ENCODE measurements around the gene DRAP1. TPM values are rescaled to one million over a fixed set of nuclear protein-coding genes. Genes with fewer than 3 reads are reported as not detected.

DRAP1 gene, protein sequence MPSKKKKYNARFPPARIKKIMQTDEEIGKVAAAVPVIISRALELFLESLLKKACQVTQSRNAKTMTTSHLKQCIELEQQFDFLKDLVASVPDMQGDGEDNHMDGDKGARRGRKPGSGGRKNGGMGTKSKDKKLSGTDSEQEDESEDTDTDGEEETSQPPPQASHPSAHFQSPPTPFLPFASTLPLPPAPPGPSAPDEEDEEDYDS
- total RNA-seq: 160 and 165 TPM in 2 replicates

DNA sequence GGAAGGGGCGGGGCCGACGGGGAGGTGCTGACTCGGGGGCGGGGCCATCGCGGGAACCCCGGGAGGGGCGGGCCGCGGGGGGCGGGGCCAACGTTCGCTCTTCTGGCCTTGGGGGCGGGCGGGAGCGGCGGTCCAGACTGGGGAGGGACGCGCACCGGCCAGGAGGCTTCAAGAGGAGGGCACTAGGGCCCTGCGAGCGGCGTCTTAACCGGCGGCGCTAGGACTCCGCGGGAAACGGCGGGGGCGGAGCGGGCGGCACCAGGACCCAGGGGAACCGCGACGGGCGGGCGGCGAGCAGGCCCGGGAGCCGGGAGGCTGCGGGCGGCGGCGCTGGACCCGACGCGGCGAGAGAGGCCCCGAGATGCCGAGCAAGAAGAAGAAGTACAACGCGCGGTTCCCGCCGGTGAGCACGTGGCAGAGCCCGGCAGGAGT lies at the start of gene DRAP1:
Gene DRAP1, plus strand, starts transcription at position 286 of the 432 bp plus-strand sequence. Its CDS starts 76 bp downstream, at position 362.
- intact Hi-C loops (cut with micrococcal nuclease): loop anchor here (1.0 to 5.0 kb wide), 12 partner anchors 9 to 349 kb away; partner anchors contain the start of genes BANF1, CCDC85B, EIF1AD and FOSL1

DNA sequence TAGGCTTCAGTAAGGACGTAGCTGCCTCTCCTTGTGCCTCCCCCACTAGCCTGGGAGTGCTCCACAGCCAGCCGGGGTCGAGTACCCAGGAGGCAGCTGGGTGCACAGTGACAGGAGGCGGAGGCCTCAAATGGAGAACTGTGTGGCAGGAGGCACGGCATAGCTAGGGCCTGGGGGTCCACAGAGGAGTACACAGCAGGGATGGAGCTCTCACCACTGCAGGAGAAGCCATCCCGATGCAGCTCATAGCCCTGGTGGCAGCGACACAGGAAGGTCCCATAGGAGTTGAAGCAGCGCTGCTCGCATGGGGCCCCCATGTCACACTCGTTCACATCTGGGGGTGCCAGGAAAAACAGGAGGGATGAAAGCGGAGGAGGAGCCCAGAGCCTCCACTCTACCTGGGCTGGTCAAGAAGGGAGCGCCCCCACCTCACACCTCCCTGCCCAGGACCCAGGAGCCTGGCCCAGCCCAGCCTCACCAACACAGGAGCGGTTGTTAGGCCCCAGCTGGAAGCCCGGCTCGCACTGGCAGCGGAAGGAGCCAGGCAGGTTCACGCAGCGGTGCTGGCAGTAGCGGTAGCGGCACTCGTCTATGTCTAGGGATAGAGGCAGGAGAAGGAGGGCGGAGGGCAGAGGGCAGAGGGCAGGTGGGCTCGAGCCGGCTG lies 49.5 kb upstream of the DRAP1 start:
- intact Hi-C loops (cut with micrococcal nuclease): no loop called here

DNA sequence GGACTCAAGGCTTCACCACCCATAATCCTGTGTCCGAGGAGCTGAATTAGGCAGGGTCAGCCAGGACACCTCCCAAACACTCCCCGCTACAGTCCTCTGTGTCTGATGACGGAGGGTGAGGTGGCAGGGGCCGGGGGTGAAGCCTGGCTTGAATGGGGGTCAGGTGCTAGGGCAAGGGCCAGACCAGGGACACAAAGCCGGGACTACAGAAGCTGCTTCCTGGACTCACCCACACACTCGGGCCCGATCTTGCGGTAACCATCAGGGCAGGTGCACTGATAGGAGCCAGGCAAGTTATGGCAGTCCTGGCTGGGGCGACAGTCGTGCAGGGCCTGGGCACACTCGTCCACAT lies 48.9 kb upstream of the DRAP1 start:
- intact Hi-C loops (cut with micrococcal nuclease): no loop called here

DNA sequence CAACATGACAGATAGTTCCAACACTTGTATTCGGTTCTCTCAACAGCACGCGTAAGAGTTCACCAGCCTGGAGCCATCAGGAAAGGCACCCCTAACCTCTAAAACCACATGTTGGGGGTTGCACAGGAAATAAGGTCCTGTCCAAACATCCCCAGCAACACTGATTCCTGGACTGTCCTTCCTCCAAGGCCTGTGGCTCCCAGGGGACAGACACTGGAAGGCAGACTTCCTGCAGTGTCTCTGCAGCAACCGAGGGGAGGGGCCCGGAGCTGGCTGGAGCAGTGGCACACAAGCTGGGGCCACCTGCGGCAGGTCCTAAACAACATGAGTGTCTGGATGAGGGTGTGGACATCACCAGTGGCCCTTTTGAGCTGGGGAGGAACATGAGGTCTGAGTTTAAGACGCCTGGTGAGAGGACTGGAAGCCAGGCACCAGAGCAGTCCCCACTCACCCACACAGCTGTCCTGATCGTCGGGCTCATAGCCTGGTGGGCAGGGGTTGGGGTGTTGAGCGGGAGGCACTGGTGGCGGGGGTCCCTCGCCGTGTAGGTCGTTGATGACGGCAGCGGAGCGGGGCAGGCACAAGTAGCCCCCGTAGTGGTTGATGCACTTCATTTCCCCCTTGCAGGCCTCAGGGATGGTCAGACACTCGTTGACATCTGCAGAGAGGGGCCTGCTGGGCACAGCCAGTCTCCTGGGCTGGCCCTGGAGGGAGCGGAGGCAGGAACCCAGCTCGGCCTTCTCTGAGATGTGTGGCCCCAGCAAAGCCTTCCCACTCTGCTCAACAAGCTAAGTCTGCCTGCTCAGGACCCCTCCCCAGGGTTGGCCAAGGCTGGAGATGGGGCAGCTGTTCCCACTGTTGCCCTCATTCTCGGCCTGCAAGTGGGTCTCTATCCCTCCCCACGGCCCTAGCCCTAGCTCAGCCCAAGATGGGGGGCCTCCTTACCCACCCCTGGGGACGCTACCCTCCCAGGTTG lies 48.2 kb upstream of the DRAP1 start:
- intact Hi-C loops (cut with micrococcal nuclease): no loop called here

DNA sequence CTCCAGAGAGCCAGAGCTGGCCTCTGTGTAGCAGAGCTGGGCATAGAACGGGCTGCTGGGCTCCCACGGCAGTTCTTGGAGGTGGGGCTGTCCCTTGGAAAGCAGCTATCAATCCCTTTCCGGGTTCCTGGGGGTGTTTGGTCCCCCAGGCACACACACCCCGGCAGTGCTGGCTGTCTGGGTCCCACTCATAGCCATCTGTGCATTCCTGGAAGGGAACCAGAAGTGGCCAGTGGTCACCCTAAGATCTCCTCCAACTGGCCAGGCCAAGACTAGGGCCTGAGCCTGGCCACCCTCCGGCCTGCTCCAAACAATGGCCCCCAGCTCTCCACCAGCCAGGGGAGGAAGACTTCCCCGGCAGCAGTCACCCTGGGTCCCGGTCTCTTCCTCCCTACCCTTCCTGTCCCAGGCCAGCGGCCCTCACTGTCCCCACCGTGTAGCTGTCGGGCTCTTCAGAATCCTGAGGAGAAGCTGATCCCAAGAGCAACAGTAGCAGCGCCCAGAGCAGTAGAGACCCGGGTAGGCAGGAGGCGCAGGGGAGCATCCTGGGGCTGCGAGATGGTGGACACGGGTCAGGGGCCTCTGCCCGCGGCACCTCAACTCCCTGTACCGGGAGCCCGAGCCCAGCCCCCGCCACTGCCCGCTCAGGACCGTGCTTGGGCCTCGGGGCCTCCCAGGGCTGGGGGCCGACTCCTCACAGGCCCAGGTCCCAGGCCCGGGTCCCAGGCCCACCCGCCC lies 47.2 kb upstream of the DRAP1 start:
- intact Hi-C loops (cut with micrococcal nuclease): no loop called here

DNA sequence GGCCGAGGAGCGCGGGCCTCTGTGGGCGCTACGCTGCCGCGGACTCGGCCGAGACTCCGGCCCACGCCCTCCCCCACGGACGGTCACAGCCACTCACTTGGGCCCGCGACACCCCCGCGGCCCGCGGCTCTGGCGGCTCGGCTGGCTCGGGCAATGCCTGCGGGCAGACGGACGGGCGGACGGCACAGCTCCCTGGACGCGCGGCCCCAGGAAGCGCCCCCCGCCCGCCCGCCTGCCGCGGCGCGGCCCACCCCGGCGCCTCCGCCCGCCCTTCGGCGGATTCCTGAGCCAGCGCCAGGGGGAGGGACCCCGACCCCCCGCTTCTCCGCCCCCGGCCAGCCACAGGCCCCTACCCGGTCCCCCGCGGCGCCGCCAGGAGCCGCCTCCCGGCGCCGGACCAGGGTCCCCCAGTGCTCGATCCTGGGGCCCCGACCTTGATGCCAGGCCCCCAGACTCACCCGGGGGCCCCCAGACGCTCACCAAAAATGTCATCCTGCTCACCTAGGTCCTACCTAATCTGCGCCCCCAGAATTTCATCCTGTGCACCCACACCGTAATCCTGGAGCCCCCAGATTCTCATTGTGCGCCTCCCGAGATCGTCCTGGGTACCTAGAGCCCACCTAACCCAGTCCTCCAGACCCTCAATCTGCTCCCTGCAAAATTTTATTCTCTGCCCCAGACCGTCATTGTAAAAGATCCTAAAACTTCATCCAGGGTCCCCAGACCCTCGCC lies 46.5 kb upstream of the DRAP1 start, which contains the start of gene EFEMP2:
Gene EFEMP2, minus strand, starts transcription at position 215 of the 732 bp plus-strand sequence. CDS start 446 bp downstream, outside the sequence.
- intact Hi-C loops (cut with micrococcal nuclease): loop anchor here (1.0 kb wide), 6 partner anchors 12 to 130 kb away; partner anchors contain the start of genes BANF1, C11orf68, CCDC85B and DRAP1

DNA sequence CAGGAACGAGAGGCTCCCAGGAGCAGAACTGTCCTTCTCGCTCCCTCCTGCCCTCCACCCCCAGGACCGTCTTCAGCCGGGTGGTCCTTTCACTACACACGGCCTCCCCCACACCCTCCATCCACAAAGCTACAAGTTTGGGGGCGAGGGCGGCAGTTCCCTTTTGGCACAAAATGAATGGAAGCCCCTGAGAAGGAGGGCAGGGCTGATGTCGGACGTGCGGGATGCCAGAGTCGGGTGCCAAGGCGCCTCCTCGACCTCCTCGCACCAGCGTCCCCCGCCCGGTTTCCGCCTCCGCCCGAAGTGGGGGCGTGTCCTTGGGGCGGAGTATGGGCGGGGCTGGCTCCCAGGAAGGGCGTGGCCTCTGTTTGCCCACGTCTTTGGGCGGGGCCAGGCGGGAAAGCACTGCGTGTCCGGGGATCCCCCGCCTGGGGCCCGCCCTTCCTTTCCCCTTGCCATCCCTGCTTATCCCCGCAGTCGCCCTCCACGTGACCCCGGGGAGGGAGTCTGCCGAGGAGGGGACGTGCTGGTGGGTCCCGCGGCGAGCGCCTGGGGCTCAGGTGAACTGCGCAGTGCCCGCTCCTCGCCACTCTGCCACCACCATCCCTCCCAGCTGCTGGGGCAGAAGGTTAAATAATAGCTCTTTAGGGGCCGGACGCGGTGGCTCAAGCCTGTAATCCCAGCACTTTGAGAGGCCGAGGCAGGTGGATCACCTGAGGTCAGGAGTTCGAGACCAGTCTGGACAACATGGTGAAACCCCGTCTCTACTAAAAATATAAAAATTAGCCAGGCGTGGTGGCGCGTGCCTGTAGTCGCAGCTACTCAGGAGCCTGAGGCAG lies 45.7 kb upstream of the DRAP1 start:
- intact Hi-C loops (cut with micrococcal nuclease): loop anchor here (1.0 kb wide), 6 partner anchors 13 to 129 kb away; partner anchors contain the start of genes BANF1, C11orf68, CCDC85B and DRAP1

DNA sequence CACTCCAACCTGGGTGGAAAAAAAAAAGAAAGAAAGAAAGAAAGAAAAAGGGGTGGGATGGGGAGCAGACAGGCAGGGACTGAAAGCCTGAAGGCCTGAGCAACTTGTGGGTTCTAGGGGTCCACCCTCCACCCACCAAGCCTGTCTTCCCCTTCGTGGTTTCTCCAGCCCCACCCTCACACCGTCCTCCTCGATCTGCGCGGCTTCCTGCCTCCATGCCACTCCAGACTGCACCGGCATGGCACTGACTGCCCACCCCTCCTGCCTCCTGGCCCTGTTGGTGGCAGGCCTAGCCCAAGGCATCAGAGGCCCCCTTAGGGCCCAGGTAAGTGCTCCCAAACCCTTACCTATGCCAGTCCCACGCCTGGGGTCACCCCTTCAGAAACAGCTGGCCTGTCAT lies 39.6 kb upstream of the DRAP1 start, which contains the start of gene CTSW:
Gene CTSW, plus strand, starts transcription at position 221 of the 400 bp plus-strand sequence. Its CDS starts 18 bp downstream, at position 239.
- intact Hi-C loops (cut with micrococcal nuclease): no loop called here

DNA sequence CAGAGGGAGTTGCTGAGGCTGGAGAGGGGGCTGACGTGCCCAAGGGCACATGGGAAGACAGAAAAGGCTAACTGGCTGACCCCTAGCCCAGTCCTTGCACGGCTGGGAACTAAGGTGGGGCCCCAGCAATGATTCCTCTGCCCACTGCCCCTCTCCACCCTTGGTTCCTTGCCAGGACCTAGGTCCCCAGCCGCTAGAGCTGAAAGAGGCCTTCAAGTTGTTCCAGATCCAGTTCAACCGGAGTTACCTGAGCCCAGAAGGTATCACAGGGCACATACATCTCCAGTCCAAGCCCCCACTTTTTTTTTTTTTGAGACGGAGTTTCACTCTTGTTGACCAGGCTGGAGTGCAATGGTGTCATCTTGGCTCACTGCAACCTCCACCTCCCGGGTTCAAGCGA lies 39.2 kb upstream of the DRAP1 start:
- intact Hi-C loops (cut with micrococcal nuclease): no loop called here

DNA sequence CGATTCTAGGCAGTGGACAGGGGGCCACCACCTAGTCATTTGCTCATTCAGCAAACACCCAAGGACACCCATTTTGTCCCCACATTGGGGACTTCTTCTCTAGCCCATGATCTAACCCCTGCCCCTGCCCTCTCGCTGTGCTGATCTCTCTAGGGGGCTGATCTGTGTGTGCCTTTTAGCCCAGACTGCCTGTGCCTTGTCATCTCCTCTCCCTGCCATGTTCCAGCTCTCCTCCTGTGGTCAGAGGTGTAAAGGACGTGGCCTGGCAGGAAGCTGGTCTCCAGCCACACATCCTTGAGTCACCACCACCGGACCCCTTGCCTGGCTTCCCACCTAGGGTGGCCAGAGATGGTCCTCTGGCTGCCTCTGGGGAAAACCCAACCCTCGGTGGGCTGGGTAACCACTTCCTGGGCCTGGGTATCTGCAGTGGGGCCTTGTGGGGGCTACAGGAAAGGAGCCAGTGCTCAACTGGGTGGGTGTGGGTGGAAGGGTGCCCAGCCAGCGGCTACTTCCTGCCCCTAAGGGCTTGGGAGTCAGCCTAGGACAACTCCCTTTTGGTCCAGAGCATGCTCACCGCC lies 38.3 kb upstream of the DRAP1 start:
- intact Hi-C loops (cut with micrococcal nuclease): no loop called here

DNA sequence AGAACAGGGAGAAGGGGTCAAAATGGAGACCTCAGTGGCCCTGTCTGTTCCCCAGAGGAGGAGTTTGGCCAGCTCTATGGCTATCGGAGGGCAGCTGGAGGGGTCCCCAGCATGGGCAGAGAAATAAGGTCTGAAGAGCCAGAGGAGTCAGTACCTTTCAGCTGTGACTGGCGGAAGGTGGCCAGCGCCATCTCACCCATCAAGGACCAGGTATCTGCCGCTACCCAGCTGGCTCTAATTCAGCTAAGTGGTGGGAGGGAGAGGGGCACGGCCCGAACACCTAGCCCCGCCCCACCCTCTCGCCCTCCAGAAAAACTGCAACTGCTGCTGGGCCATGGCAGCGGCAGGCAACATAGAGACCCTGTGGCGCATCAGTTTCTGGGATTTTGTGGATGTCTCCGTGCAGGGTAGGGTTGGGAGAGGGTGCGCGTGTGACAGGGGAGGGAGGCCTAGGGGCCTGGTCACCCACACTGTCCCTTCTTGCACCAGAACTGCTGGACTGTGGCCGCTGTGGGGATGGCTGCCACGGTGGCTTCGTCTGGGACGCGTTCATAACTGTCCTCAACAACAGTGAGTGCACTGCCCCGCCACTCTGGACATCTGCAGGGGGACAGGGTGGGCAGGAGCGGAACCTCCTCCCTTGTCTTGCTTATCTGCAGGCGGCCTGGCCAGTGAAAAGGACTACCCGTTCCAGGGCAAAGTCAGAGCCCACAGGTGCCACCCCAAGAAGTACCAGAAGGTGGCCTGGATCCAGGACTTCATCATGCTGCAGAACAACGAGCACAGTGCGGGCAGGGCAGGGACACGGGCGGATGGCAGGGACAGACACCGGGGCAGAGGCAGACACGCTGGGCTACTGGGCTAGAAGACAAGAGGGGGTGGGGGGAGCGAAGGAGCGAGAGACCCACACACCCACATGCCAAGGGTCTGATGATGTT lies 36.8 kb upstream of the DRAP1 start:
- intact Hi-C loops (cut with micrococcal nuclease): no loop called here

DNA sequence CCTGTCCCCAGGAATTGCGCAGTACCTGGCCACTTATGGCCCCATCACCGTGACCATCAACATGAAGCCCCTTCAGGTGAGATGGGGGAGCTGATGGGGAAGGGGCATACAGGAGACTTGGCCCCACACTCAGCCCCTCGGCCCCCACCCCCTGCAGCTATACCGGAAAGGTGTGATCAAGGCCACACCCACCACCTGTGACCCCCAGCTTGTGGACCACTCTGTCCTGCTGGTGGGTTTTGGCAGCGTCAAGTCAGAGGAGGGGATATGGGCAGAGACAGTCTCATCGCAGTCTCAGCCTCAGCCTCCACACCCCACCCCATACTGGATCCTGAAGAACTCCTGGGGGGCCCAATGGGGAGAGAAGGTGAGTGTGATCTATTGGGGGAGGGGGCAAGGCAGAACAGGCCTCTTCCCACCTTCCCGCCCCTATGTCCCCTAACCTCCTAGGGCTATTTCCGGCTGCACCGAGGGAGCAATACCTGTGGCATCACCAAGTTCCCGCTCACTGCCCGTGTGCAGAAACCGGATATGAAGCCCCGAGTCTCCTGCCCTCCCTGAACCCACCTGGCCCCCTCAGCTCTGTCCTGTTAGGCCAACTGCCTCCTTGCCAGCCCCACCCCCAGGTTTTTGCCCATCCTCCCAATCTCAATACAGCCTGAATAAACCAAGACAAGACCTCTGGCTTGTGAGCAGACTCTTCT lies 36.0 kb upstream of the DRAP1 start:
- intact Hi-C loops (cut with micrococcal nuclease): no loop called here

DNA sequence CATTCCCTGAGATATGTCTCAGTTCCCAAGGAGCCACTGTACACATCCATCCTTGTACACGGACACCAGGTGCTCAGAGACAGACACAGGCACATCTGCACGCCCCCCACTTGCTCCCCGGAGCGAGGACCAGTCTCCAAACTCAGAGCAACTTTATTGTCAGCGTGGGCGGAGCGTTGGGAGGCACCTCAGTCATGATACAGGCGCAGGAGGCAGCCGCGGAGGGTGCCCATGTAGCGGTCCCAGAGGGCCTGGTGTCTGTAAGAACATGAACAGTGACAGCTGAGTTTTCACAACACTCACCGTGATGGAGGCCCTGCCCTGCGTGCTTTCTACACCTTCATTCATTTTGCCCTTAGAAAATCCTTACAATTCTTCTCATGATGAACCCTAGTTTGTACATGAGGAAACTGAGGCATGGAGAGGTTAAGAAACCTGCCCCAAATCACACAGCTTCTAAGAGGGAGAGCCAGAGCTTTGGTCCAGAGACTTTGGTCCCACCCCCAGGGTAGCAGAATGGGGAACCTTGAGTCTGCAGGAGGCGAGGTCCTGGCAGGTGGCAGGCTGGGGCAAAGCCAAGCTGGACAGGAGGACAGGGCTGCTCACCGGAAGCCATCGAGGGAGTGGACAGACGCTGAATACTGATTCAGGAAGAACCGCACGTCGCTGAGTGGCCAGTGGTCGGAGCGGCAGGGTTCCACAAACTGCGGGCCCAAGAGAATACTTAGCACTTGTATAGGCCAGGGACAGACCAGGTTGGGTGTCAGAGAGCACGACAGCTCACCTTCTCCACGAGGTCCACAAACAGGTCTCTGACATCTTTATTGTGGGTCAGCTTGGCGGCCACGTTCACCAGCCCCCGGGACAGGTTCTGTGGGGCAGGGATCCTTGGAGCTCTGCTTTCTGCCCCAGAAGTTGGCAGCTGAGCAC lies 35.2 kb upstream of the DRAP1 start:
- intact Hi-C loops (cut with micrococcal nuclease): loop anchor here (1.0 kb wide), 3 partner anchors 25 to 138 kb away; no protein-coding TSS in a partner anchor

DNA sequence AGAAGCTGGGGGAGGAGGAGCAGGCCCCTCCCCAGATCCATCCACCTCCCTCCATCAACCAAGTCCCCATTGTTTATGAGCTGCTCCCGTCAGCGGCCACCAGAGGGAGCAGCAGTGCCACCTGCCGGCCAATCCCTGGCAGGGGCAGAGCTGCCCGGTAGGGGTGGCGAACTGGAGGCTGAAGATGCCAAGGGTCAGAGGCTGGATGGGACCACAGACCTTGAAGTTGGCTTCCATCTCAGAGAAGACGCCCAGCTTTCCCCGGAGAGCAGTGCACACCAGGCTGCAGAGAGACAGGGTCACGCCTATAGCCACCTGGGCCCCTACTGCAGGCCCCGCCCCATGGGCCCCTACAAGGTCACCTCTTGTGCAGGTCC lies 34.5 kb upstream of the DRAP1 start:
- intact Hi-C loops (cut with micrococcal nuclease): loop anchor here (1.0 kb wide), 3 partner anchors 25 to 138 kb away; no protein-coding TSS in a partner anchor

DNA sequence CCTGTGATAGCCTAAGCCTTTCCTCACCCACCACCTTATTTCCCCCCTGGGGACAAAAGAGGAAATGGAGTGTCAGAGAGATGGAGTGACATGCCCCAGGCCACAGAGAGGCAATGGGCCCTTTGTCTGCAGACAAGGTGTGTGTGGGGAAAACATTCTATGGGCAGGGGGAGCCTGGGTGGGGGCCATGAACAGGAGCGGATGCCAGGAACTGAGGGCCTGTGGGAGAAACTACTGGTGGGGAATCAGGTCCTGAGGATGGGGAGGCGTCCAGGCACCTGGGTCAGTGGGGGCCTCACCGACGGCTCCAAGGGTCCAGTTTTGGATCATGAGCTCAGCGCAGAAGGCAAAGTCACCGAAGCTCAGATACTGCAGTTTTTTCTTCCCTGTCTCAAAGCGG lies 34.0 kb upstream of the DRAP1 start:
- intact Hi-C loops (cut with micrococcal nuclease): no loop called here

Measured in T-helper 1 cell treated with Interleukin-12 subunit alpha and Interleukin-12 subunit beta and Interleukin-4 antibody, amounts not matched to agents 30 ng/mL and 1 ng/mL, for 36 hours (primary cell).